ENCODE measurements around the gene P4HA2.

DNA sequence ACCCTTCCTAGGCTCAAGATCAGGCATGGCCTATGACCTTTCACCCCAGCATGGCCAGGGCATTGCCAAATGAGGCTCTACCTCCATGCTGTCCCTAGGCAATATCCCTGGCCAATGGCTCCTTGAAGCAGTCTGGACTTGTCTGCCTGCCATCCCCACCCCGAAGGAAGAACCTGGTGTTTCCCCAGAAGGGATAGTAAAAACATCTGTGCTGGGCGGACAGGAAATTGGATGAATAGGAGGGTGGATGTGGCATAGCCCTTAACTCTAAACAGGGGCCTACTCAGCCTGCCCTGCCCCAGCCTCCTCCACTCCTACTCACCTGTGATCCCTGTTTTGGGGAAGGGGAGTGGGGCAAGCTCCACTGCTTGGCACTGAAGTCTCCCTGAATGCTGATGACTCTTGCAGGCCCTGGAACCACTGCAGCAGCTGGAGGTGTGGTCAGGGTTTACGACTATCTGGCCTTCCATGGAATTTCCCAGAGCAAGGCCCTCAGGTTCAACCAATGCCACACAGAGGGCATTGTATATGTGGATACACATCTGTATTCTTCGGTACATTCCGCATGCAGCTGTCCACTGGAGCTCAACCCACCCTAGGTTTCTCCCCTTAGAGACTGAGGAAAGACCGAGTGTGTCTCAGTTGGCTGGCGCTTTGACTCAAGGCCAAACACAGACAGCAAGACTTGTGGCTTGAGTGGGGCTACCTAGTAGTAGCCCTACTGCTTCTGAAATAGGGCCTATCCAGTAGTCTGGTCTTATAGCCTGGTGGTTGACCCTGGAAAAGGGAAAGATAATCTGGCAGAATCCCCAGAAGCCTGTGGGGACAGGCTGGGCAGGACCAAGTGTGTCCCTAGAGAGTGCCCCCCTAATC lies 6.4 kb upstream of the P4HA2 start:
- TF ChIP-seq POLR2AphosphoS5 (IDR thresholded peaks at IDR 0.05; ENCODE audit: low read depth, low read length) (no peak), JUN (IDR thresholded peaks at IDR 0.05; ENCODE audit: low read depth, low read length) (no peak), POLR2A (IDR thresholded peaks at IDR 0.05; ENCODE audit: control extremely low read depth in 1 of 2, low read depth in 2 of 2, low read length in 2 of 2) (no peak), YY1 (IDR thresholded peaks at IDR 0.05; ENCODE audit: low read depth, low read length) (no peak), FOSL1 (IDR thresholded peaks at IDR 0.05; ENCODE audit: insufficient read depth, low read depth, low read length) (no peak), KDM1A (IDR thresholded peaks at IDR 0.05; ENCODE audit: borderline replicate concordance, low read length) (no peak)
- TF ChIP-seq, protein P1, sequence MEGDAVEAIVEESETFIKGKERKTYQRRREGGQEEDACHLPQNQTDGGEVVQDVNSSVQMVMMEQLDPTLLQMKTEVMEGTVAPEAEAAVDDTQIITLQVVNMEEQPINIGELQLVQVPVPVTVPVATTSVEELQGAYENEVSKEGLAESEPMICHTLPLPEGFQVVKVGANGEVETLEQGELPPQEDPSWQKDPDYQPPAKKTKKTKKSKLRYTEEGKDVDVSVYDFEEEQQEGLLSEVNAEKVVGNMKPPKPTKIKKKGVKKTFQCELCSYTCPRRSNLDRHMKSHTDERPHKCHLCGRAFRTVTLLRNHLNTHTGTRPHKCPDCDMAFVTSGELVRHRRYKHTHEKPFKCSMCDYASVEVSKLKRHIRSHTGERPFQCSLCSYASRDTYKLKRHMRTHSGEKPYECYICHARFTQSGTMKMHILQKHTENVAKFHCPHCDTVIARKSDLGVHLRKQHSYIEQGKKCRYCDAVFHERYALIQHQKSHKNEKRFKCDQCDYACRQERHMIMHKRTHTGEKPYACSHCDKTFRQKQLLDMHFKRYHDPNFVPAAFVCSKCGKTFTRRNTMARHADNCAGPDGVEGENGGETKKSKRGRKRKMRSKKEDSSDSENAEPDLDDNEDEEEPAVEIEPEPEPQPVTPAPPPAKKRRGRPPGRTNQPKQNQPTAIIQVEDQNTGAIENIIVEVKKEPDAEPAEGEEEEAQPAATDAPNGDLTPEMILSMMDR (IDR thresholded peaks at IDR 0.05; ENCODE audit: control extremely low read depth in 1 of 3, insufficient read depth in 1 of 3, low read depth in 1 of 3, low read length in 3 of 3): no peak

All from H1 (cell line).